Amniotic stem cell (primary cell): ENCODE results near the gene GRIK4.

Experiments used
- DNase-seq: peaks from one replicate; lab custom pipeline; 2025; lab: John Stamatoyannopoulos, UW

Gene GRIK4

DNA sequence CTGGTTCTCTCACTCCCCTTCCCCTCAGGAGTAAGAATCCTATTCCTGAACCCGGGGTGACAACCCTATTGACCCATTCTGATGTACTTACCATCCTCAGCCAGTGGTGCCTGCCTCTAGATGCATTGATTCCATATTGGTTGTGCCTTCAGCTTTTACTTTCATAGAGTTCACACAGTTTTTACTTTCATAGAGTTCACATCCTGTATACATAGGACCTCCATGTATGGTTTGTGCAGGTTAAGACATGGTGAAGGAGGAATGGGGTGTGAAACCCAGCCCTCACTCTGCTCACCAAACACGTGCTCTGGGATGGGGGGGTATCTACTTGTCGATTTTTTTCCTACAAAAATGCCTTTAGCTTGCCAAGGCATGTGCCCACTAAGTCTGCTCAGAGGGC is 406.7 kb downstream of the GRIK4 start:
- no peak for DNase-seq

DNA sequence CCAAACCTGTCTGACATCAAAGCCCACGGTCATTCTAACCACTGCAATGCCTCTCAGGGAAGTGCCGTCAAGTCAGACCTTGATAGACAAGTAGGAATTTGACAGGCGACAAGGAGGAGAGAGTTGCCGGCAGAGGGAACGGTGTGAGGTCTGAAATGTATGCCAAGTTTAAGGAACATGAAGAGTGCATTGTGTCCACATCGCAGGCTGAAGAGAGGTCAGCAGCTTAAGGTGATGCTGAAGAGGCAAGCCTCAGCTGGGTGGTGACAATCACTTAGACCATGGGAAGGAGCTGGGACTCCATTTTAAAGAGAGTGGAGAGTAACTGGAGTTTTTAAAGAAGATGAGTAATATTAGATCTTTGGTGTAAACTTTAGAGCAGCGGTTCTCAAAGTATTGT is 407.5 kb downstream of the GRIK4 start:
- no peak for DNase-seq

DNA sequence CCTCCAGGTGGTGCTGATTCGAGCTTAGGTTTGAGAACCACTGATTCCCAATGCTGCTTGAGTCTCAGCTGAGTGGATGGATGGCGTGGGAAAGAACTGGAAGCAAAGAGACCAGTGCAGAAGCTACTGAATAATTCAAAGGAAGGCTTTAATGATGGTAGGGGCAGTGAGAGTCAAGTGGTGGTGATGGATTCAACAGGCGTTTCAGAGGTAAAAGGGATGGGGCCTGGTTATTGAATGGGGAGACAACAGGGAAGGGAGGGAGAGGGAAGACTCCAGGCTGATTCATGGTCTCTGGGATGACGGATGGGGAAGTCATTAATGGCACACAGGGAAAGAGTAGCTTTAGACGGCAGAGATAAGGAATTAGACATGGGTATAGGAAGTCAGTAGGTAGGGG is 408.0 kb downstream of the GRIK4 start:
- DNase-seq = no peak

DNA sequence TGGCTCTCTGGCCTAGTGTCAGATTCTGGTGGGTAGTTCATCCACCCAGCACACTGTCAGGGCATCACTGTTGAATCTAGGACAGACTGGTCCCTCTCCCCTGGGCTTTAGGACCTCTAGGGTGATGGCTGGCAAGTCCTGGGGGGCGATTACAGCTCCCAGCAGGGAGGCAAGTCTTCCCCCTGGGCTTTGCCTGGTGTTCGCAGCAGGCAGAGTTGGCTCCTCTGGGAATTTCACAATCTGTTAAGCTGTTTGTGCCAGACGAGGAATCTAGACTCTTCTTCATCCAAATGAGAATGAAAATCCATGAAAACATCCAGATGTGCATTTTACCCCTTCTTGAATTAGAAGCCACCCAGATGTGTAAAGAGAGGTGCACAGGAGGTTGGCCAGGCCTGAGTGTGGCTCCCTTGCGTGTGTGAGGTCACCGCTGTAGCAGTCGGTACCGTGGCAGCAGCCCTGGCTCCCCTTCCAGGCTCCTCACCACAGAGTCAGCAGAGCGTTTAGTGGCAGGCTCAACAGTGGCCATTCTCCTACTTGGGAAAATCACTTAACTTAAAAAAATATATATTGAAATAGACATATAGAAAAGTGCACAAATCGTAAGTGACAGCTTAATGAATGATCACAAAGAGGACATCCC is 412.4 kb downstream of the GRIK4 start:
- DNase-seq = no peak

DNA sequence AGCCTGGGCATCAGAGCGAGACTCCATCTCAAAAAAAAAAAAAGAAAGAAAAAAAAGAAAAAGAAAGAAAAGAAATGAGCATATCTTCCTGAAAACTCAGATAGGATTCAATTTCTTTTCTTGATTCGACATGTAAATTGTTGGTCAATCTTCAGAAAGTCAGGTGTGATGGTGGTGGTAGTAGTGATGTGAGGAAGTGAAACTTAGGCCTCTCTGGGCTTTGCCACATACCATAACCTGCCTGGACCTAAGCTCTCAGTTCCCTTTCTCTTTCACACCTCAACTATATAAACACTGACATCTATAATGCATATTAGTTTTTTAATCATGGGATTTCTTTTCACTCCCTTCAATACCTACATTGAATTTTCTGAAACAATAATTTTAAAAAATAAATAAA is 414.4 kb downstream of the GRIK4 start:
- no peak for DNase-seq

DNA sequence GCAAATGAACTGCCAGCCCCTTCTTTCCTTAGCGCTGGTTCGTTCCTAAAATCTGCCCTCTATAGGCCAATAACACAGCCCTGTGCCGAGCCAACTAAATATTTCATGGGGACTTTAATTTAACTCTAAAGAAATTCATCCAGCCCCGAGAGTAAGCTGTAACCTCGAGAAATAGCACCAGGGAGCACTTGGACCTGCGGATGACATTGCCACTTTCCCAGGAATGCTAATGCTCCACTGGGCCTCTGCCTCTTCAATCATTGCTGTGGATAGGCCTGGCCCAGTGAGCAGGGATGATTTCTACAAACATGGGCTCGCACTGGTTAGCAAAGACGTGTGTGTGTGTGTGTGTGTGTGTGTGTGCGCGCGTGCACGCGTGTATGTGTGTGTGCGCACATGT is 417.1 kb downstream of the GRIK4 start:
- no peak for DNase-seq

DNA sequence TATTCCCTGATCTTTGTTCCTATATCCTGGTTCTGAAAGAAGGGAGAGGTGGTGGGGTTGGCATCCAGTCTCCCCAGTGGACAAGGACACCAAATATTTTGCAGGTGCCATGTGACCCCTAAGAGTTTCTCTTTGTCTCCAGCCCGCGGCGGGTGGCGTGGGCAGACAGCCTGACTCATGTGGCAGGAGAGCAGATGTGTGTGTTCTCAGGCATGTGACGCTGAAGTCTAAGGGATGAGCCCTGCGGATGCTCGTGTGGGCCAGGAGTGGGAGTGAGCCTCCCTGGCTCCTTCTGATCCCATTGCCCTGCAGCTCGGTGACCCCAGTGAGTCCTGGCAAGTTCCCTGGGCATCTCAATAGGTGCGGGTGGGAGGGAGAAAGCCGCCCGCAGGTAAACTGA is 417.5 kb downstream of the GRIK4 start:
- no peak for DNase-seq

DNA sequence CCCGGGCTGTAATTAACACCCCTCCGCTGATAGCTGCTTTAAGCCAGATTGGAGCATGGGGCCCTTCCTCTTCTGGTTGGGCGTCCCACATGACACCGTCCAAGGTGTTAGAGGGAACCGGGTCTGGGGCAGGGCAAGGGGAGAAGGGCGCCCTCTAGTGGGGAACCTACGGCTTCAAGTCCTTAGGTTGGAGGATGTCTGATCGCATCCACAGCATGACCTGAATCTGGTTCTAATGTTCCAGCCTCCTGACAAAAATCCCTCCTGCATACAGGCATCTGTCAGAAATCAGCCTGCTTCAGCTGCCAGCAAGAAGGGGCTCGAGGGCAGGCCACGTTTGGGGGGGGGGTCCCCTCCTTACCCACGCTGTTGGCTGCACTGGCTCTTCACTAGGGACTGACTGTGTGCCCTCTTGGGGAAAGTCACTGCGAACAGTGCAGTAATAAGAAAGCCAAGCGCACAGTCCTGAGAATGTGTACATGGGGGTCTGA is 418.2 kb downstream of the GRIK4 start:
- DNase-seq = no peak

DNA sequence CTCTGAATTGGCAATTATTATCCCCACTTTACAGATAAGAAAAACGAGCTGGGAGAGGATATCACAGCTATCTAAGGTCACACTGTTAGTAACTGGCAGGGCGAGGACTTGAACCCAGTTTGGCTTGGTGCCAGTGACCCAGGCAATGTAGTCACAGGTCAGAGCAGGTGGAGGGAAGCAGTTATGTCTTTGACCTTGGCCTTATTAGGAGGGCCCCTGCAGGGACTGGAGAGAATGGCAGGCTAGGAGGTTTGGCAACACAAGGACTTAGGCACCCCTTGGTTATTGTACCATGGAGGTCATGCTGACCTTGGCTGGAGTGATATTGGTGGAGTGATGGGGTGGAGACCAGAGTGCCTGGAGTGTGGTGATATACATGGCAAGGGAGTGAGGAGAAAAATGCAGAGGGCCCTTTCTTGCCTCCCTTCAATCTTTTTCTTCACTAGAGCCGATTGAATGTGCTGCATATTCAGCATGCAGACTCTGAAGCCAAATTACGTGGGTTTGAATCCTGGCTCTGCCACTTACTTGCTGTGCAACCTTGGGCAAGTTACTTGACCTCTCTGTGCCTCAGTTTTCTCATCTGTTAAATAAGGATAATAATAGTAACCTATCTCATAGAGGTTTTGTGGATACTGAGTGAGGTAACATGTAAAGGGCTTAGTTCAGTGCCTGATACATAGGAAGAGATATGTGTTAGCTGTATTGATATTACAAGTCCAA is 419.7 kb downstream of the GRIK4 start:
- no peak for DNase-seq

DNA sequence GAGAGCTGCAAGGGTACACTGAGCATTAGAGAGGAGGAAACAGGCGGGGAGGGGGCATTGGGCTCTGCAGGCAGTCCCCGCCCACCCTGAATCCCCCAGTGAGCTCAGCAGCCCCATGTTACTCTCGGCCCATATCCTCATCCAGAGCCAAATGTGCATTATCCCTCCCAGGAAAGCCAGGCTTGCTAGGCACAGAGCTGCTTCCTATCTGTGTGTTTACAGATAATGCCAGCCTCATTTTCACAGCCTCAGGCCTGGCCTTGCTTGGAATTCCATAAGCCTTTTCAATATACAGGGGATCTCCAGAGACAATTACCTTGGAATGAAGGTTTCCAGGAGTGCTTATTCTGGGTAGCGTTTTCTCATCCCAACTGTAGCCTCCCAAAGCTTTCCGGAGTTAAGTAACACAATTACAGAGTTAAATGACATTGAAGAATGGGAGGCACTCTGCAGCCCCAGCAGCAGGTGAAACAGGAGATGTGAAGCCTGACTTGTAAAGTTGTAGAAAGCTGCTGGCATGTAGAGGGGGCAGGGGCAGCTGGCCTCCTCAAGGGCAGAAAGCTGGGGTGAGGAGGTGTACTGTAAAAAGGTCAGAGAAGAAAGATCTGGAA is 420.9 kb downstream of the GRIK4 start:
- no peak for DNase-seq

DNA sequence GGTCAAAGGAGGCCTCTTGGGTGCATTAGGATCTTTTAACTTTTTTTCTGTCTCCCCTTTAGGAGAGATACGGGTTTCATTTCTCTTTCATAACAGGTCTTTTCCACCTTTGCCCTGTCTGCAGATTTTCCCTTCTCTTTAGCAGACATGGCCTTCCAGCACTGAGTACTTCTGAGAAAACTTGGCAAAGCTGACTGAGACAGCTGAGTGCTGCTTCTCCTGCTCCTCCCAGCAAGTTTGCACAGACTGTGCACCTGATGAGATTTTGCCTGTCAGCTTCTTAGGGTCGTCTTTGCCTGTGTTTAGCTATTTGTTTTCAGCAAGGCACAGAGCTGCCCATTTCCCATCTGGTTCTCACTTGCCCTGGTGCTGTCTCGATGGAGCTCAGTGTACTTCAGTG is 424.8 kb downstream of the GRIK4 start:
- DNase-seq = no peak

DNA sequence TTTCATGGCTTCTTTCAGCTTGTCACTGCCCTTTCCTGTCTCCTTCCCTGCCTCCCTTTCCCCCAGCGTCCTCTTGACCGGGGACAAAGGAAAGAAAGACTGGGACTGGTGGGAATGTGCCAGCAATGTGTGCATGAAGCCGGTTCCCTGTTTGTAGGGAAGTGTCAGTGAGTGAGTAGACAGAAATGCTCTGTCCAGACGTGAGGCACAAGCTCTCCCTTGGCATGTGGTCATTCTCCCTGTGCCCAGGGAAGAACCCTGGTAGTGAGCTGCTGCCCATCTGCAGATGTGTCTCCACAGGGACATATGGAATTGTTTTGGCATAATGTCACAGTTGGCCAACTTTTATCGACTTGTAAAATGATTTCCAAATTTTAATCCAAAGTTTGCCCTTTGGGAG is 426.0 kb downstream of the GRIK4 start:
- DNase-seq = no peak

DNA sequence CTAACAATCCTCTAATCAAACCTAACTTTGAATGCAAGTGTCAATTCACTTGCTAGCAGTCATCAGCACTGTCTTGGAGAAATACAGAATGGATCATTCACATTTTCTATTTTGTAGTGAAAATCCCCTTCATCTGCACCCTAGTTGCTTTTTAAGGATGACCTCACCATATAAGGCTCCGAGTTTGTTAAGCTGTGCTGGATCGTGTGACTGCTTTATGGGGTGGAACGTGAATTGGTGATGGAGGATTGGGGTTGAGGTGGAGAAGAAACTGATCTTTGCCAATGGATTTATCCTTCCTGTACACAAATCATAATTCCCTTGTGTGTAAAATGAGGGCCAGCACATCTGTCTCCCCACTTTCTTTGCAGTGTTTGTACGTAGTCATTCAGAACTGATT is 426.7 kb downstream of the GRIK4 start:
- DNase-seq = no peak

DNA sequence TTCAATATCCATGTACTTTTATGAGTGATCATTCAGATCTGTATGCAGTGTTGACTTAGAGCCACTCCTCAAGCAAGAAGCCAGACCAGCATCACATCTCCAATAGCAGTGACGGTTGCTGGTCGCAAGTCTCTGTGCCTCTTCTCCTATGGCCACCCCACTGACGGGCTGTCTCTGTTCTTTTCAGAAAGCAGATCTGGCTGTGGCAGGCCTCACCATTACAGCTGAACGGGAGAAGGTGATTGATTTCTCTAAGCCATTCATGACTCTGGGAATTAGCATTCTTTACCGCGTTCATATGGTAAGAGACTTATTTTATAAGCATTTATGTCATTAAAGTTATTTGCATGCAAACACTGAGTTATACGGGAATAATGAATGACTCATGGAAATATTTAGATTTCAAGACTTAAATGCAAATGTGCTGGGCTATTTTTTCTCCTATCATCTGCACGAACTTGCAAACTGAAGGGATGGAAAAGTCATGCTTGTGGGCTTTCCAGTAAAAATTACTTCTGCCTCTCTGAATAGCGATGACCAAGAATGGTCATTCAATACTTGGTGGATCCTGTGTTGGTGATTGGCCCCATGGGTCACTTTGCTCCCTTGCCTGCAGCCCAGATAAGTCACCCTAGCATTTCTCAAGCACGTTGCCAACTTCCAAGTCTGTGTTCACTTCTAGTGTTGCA is 428.8 kb downstream of the GRIK4 start:
- no peak for DNase-seq

DNA sequence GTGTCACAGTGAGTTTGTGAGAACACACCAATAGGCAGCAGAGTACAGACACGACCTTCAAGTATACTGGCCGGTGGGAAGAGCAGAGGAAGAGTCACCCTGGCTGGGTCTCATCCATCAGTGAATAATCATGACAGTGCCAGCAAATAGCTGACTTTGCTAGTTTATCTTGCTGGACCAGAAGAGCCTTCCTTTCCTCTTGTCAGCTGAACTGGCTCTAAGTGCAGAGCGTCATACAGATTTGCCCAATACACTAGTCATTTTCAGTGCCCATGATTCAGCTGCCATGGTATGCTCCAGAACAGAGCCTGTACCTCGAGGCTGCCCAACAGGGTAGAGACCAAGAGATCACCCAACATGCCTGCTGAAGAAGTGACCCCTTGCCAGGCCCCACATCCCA is 429.5 kb downstream of the GRIK4 start:
- no peak for DNase-seq

DNA sequence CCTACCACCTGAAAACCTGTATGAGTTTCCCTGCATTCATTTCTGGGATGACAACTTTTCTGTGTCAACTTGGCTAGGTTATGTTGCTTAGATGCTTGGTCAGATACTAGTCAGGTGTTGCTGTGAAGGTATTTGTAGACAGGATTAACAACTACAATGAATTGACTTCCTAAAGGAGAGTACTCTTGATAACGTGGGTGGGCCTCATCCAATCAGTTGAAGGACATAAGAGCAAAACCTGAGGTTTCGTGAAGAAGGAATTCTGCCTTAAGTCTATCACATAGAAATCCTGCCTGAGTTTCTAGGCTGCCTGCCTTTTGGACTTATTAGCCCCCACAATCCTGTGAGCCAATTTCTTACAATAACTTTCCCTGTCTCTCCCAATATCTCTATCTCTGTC is 431.2 kb downstream of the GRIK4 start:
- DNase-seq = no peak

DNA sequence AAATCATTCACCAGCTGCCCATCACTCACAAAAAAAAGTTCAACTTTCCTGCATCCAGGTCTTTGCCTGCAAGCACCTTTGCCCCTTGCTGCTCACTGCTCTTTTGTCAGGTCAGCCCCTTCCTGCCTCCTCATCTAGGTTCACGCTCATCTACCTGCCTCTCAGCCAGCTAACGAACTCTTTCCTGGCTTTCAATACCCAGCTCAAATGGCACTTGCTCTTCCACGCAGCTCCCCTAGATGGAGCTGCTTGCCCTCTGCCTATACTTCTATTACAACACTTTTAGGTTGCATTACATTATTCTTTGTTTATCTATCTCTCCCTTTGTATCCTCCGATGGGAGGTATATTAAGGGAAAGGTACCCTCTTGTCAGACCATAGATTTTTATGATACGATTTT is 433.5 kb downstream of the GRIK4 start:
- no peak for DNase-seq

DNA sequence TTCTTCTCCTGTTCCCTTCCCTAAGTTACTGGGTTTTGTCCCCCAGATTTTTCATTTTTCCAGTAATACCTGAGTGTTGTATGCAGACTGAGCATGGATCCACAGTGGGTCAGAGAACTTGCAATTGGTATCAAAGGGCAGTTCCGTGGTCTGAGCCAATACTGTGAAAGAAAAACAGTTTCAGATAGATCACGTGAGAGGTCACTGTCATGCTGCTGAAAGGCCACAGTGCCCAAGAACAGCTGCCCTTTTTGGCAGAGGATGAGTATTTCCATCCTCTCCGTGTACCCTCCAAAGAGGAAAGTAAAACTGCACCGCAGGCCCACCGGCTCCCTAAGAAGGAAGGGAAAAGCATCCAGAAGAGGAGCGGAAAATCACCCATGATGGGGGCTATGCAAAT is 439.3 kb downstream of the GRIK4 start:
- no peak for DNase-seq

DNA sequence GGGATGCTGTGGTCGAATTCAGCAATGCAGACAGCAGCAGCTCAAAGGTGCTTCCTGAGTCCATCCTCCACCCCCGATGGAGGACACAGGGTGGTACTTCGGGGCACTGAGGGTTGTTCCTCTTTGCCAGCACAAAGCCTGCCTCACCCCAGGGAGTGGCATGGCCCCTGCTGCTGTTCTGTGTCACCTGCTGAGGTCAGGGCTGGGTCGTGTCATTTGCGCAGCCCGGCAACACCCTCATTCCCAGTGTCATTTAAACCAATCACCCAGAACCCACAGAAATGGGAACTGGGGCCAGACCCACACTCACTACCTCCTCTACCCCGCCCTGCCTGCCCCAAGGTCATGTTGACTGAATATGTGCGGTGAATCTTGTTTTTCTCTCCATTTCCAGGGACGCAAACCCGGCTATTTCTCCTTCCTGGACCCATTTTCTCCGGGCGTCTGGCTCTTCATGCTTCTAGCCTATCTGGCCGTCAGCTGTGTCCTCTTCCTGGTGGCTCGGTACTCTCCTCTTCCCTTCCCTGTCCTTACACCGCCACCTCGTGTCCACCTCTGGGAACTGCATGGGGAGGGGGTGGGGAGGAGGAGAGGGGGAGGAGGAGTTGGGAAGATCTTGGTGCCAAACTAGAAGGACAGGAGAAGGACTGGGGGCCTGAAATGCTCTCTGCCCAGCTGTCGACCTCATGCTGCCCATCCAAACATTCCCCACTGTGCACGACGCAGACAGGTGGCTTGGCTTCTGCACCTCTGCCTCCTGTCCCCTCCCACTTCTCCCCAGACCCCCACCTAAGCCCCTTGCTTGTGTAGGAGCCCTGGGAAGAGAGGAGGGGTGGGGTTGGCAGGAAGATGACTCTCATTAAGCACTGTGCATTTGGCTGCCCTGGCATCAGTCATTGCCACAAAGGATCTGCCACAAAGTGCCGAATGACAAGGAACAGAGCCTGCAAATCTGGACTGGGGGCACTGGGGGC is 441.2 kb downstream of the GRIK4 start:
- DNase-seq = peak; percentile 33

DNA sequence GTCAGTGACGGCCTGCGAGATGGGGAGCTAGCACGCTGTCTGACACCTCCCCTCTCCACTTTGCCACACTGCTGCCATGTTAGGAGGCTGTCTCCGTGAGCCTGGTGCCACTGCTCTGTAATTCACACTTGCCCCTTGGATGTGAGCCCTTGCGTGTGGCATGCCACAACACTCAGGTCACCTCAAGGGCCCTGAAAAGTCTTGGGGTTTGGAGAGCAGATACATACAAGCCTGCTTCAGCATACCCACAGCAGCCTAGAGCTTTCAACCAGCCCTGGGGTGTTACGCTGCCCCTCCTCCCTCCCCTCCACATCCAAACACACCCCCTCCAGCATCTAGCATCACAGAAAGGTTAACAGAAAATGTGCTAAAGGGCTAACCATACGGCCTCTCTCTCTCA is 442.8 kb downstream of the GRIK4 start:
- DNase-seq = no peak

DNA sequence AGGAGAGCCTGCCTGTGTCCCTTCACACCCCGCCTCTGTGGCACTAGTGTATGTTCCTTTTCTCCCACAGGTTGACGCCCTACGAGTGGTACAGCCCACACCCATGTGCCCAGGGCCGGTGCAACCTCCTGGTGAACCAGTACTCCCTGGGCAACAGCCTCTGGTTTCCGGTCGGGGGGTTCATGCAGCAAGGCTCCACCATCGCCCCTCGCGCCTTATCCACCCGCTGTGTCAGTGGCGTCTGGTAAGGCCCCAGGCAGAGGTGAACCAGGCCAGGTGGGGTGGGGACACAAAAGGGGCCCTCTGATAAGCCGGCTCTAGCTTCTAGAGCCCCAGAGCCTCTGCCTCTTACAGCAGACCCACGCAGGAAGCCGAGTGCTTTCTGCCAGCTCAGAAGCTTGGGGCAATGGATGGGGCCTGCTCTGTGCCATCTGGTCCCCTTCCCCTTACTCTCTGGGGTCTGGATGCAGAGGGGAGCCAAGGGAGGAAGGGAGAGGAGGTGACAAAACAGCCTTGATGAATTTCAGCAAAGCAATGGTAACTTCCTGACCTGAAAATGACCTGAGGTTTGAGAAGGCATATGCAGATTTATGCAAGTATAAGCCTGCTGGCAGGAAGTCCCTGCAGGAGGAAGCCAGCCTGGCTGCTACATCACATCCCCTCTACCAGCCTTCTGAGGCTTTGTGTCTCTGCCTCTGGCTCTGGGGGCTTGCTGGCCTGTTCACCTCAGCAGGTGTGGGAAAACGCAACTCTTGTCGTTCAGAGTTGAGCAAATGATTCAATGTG is 445.4 kb downstream of the GRIK4 start:
- DNase-seq = no peak
